Measurements from ENCODE around the gene NRIP2. TPM values are rescaled to one million over a fixed set of nuclear protein-coding genes. Genes with fewer than 3 reads are reported as not detected.

The NRIP2 gene
- total and polyA plus RNA-seq, 4 donors = 0.10 to 1.1 (median 0.73) TPM

DNA sequence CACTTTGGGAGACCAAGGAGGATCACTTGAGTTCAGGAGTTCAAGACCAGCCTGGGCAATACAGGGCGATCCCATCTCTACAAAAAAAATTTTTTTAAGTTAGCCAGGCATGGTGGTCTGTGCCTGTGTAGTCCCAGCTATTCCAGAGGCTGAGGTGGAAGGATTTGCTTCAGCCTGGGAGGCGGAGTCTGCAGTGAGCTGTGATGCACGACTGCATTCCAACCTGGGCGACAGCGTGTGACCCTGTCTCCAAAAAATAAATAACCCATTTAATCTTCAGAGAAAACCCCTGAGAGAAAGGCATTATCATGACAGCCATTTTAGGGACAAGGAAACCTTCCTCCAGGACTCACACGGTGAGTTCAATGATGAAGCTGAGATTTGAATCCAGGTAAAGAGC, 43.7 kb downstream of the NRIP2 start:
- no peak overlapping the region for H3K27ac ChIP-seq (ENCODE audit: low read depth in 1 of 2, low read length in 1 of 2)
- H3K36me3 ChIP-seq (ENCODE audit: control insufficient read depth in 4 of 4, insufficient read depth in 4 of 4, low read length in 4 of 4) = no peaks in the 10 kb centered on the region
- no peak overlapping the region for H3K9ac ChIP-seq (ENCODE audit: insufficient read depth in 1 of 2, low read length in 2 of 2)
- no peak for ATAC-seq (ENCODE audit: insufficient read depth, low FRiP score)
- no peak for DNase-seq
- TF ChIP-seq, protein P1, sequence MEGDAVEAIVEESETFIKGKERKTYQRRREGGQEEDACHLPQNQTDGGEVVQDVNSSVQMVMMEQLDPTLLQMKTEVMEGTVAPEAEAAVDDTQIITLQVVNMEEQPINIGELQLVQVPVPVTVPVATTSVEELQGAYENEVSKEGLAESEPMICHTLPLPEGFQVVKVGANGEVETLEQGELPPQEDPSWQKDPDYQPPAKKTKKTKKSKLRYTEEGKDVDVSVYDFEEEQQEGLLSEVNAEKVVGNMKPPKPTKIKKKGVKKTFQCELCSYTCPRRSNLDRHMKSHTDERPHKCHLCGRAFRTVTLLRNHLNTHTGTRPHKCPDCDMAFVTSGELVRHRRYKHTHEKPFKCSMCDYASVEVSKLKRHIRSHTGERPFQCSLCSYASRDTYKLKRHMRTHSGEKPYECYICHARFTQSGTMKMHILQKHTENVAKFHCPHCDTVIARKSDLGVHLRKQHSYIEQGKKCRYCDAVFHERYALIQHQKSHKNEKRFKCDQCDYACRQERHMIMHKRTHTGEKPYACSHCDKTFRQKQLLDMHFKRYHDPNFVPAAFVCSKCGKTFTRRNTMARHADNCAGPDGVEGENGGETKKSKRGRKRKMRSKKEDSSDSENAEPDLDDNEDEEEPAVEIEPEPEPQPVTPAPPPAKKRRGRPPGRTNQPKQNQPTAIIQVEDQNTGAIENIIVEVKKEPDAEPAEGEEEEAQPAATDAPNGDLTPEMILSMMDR (IDR thresholded peaks at IDR 0.05; ENCODE audit: control extremely low read depth, extremely low read depth) = no peak
- no peak overlapping the region for H3K4me3 ChIP-seq
- peaks cover 0 to 7% (median 0%) of the 10 kb centered on the region in 5 donors for H3K4me1 ChIP-seq (ENCODE audit: control insufficient read depth in 5 of 5, insufficient read depth in 5 of 5, low read length in 5 of 5)
- peaks cover 0 to 8% (median 0%) of the 10 kb centered on the region in 3 donors for H3K27me3 ChIP-seq (ENCODE audit: control insufficient read depth in 3 of 3, insufficient read depth in 3 of 3, low read length in 2 of 3)
- 83 to 90% methylated on average over 6 of the region's 6 CpGs for WGBS, 2 donors
- no peaks in the 10 kb centered on the region for H3K9me3 ChIP-seq (ENCODE audit: control insufficient read depth in 4 of 4, insufficient read depth in 3 of 4, low read length in 3 of 4)

DNA sequence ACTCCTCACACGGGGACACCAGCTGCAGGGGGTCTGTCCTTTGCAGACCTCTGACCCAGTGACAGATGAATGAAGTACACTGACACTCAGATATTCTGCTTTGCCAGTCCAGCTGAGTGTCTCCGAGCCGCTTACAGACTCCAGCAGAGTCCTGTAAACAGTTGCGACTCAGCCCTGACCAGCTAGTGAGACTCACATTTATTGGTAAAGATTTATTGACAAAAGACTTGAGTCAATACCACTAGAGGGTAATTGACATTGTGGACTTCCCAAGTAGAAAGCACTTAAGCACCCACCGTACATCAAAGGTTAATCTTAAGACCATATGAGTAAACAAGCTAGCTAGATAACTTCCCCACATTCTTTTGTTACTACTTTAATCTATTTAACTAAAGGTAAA, 49.8 kb downstream of the NRIP2 start:
- ATAC-seq (ENCODE audit: insufficient read depth, low FRiP score) (no peak), DNase-seq (no peak)
- Histone ChIP-seq H3K4me1 (ENCODE audit: control insufficient read depth in 5 of 5, insufficient read depth in 5 of 5, low read length in 5 of 5) (peaks cover 0 to 9% (median 5%) of the 10 kb centered on the region in 5 donors), H3K36me3 (ENCODE audit: control insufficient read depth in 4 of 4, insufficient read depth in 4 of 4, low read length in 4 of 4) (no peaks in the 10 kb centered on the region), H3K9ac (ENCODE audit: insufficient read depth in 1 of 2, low read length in 2 of 2) (no peak overlapping the region), H3K4me3 (no peak overlapping the region), H3K27ac (ENCODE audit: low read depth in 1 of 2, low read length in 1 of 2) (no peak overlapping the region), H3K27me3 (ENCODE audit: control insufficient read depth in 3 of 3, insufficient read depth in 3 of 3, low read length in 2 of 3) (peaks cover 0 to 22% (median 10%) of the 10 kb centered on the region in 3 donors), H3K9me3 (ENCODE audit: control insufficient read depth in 4 of 4, insufficient read depth in 3 of 4, low read length in 3 of 4) (no peaks in the 10 kb centered on the region)
- TF ChIP-seq, protein P1 (IDR thresholded peaks at IDR 0.05; ENCODE audit: control extremely low read depth, extremely low read depth) = no peak
- WGBS, 2 donors = 55 to 71% methylated on average over 5 of the region's 5 CpGs

DNA sequence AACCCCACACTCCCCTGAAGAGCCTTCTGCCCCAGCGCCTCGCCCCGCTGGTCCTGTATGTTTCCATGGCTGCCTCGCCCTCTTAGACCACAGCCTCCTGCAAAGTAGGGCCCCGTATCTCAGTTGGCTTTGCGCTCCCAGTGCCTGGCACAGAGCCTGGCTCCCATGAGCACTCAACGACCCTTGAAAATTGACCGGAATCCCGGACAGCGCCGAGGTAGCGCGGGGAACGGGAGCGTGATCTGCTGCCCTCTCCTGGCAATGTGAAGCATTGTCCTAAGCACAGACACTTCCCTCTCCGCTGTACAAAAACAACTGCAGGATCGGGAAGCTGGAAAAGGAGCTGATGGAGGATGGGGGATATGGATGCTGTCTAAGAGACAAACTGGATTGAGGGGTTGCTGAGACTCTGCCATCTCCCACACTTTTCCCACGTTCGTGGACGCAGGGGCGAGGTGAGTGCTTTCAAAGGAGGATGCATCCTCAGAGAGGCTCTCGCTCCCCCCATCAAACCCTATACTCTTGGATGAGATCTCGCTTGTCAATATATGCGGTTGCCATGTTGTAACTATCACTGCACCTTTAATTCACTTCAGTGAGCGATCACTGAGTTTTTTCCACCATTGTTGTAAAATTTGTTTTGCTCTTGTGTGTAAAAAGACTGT, 50.8 kb downstream of the NRIP2 start:
- H3K27ac ChIP-seq (ENCODE audit: low read depth in 1 of 2, low read length in 1 of 2) = no peak overlapping the region
- 12 to 15% methylated on average over 25 of the region's 25 CpGs for WGBS, 2 donors
- no peaks in the 10 kb centered on the region for H3K9me3 ChIP-seq (ENCODE audit: control insufficient read depth in 4 of 4, insufficient read depth in 3 of 4, low read length in 3 of 4)
- H3K4me1 ChIP-seq (ENCODE audit: control insufficient read depth in 5 of 5, insufficient read depth in 5 of 5, low read length in 5 of 5) = peaks cover 0 to 9% (median 5%) of the 10 kb centered on the region in 5 donors
- H3K4me3 ChIP-seq = no peak overlapping the region
- peaks cover 0 to 22% (median 10%) of the 10 kb centered on the region in 3 donors for H3K27me3 ChIP-seq (ENCODE audit: control insufficient read depth in 3 of 3, insufficient read depth in 3 of 3, low read length in 2 of 3)
- no peaks in the 10 kb centered on the region for H3K36me3 ChIP-seq (ENCODE audit: control insufficient read depth in 4 of 4, insufficient read depth in 4 of 4, low read length in 4 of 4)
- peak; percentile 86 for ATAC-seq (ENCODE audit: insufficient read depth, low FRiP score)
- TF ChIP-seq, protein P1 (IDR thresholded peaks at IDR 0.05; ENCODE audit: control extremely low read depth, extremely low read depth) = peak; percentile 88
- DNase-seq = peak; percentile 74 to 87 (median 80)
- H3K9ac ChIP-seq (ENCODE audit: insufficient read depth in 1 of 2, low read length in 2 of 2) = no peak overlapping the region

Measured in lung (tissue), 12 donors.